Duodenal mucosa (tissue), 2 donors: ENCODE measurements around the gene LIPE.

Experiments
- H3K27ac ChIP-seq: one replicate; pipeline ENCODE4 v1.7.0; 2013; ENCODE audit warnings: low read depth, low read length
- H3K27me3 ChIP-seq, 2 donors: one replicate each; pipeline ENCODE4 v1.7.0; 2013; ENCODE audit warnings: low read length in 2 of 2, control low read depth in 1 of 2; ENCODE audit not compliant: insufficient read depth in 2 of 2, control insufficient read depth in 1 of 2
- H3K36me3 ChIP-seq, 2 donors: one replicate each; pipeline ENCODE4 v1.7.0; 2013; ENCODE audit warnings: low read length in 2 of 2, control low read depth in 1 of 2; ENCODE audit not compliant: insufficient read depth in 2 of 2, control insufficient read depth in 1 of 2
- H3K4me1 ChIP-seq, 2 donors: one replicate each; pipeline ENCODE4 v1.7.0; 2013; ENCODE audit warnings: low read length in 2 of 2, control low read depth in 1 of 2; ENCODE audit not compliant: insufficient read depth in 2 of 2, control insufficient read depth in 1 of 2
- H3K4me3 ChIP-seq, 2 donors: one replicate each; pipeline ENCODE4 v1.7.0; 2013; ENCODE audit warnings: low read length in 2 of 2, low read depth in 1 of 2
- H3K9ac ChIP-seq, 2 donors: one replicate each; pipeline ENCODE4 v1.7.0; 2013; ENCODE audit warnings: low read length in 2 of 2, low read depth in 1 of 2
- H3K9me3 ChIP-seq, 2 donors: one replicate each; pipeline ENCODE4 v1.7.0; 2013; ENCODE audit warnings: low read length in 2 of 2, control low read depth in 1 of 2; ENCODE audit not compliant: control insufficient read depth in 1 of 2

Gene LIPE

DNA sequence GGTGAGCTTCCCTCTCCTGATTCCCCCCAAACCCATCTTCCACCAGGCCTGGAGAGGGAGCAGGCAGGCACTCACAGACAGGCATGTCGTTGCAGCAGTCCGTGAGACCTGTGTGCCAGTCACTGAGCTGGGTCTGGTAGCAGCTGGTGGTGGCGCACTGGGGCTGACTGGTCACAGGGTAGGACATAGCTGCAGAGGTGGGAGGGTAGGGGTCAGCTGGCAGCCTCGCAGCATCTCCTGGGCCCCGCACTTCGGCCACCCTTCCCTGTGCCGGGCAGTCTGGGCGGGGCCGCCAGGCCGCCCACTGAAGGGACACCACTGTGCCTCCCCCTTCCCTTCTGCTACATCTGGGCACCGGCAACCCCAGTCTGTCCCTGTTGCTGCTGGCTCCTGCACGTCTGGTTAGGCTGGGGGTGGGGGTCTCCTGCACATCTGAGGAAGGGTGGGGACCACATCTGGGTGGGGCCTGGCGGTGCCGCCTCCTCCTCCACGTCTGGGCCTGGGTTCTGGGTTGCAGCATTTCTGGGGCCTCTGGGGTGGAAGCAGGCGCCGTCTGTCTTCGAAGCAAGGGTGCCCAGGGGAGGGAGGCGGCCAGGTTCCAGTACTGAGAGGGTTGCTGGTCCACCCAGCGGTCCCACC, 38.2 kb downstream of the LIPE start:
- no peaks in the 10 kb centered on the region for H3K36me3 ChIP-seq
- peaks cover 5 to 7% of the 10 kb centered on the region in 2 donors for H3K4me1 ChIP-seq
- no peaks in the 10 kb centered on the region for H3K9me3 ChIP-seq
- H3K27me3 ChIP-seq: peaks cover 9 to 11% of the 10 kb centered on the region in 2 donors
- H3K4me3 ChIP-seq: no peak overlapping the region
- no peak overlapping the region for H3K27ac ChIP-seq
- no peak overlapping the region for H3K9ac ChIP-seq

DNA sequence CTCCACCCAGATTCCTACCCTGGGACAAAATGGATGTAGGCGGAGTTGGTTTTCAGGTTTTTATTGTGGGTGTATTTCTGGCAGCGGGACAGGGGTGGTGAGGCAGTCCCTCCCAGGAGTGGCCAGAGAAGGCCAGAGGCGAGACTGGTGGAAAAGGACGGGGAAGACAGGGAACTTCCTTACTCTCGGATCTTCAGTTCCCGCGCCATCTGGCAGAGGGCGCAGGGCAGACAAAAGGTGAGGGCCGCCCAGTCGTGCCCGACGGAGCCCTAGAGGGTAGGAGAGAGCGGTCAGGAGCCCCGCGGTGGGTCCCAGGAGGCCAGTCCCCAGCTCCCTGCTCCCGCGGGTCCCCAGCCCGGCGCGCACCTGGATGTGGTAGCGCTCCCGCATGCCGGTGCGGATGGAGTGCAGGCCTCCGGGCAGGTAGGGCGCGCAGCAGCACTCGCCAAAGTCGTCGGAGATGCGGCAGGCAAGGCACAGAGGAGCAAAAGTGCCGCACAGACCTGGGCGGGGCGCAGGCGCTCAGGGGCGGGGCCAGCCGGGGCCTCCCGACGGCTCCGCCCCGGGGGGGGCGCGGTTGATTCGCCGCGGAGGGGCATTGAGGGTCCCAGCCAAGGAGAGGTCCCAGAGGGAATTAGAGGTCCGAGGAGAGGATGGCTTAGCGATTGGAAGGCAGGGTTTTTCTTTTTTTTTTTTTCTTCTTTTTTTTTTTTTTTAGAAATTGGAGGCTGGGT, 40.0 kb downstream of the LIPE start:
- no peaks in the 10 kb centered on the region for H3K36me3 ChIP-seq
- no peak overlapping the region for H3K9ac ChIP-seq
- peaks cover 9 to 11% of the 10 kb centered on the region in 2 donors for H3K27me3 ChIP-seq
- H3K4me1 ChIP-seq: peaks cover 5 to 7% of the 10 kb centered on the region in 2 donors
- no peaks in the 10 kb centered on the region for H3K9me3 ChIP-seq
- no peak overlapping the region for H3K27ac ChIP-seq
- peak overlapping the region; percentile 62 for H3K4me3 ChIP-seq

DNA sequence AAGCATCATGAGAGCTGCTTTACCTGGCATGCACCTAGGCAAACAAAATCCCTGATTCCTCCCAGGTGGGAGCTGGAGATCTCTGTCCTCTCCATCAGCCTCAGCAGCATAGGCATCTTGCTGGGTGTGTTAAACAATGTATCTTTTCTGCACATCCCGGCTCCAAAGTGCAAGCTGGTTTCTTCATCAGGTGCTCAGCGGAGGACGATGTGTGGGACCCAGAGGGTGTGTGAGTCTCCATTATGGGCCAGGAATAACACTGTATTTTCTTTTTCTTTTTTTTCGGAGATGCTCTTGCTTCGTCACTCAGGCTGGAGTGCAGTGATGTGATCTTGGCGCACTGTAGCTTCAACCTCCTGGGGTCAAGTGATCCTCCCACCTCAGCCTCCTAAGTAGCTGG, 47.0 kb downstream of the LIPE start:
- Histone ChIP-seq H3K27ac (no peak overlapping the region), H3K9ac (no peak overlapping the region), H3K4me3 (no peak overlapping the region), H3K36me3 (peaks cover 0 to 3% of the 10 kb centered on the region in 2 donors), H3K27me3 (no peaks in the 10 kb centered on the region), H3K9me3 (no peaks in the 10 kb centered on the region), H3K4me1 (peaks cover 0 to 7% of the 10 kb centered on the region in 2 donors)

DNA sequence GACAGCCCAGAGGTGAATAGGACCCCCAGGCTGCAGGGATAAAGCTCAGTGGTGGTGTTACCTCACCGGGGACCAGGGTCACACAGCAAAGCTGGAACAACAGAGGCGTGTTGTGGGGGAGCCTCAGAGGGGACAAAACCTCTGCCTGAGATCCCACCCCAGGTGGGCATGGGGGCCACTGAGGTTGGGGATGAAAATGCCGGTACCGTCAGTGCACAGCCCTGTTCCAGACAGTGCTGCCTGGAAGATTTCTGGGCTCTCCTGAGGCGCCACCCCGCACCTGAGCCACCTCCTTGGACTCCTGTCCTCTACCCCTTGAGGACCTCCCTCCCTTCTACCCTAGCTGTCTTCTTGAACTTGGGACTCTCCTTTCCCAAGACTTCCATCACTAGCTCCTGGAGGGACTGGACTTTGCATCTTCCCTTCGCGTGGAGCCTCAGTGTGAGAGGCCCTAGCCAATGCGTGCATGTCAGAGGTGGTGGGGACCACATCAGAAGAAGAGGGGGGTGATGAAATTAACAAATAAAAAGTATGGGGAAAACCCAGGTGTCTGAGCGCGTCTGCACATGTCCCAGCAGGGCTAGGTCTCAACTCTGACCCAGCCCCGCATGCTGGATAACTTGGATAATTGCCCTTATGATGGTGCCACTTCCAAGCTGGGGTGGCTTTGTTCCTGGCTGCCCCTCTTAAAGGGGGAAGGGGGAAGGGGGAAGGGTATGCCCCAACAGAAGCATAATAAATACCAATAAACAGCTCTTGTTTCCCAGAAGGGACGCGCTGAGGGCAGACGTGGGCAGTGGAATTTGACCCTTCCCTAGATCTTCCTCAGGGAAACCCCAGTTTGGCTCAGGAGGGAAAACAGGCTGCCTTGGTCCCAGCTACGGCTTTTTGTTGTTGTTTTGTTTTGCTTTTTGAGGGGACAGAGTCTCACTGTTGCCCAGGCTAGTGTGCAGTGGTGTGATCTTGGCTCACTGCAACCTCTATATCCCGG, 48.7 kb downstream of the LIPE start:
- Histone ChIP-seq H3K4me3 (no peak overlapping the region), H3K9me3 (no peaks in the 10 kb centered on the region), H3K36me3 (peaks cover 0 to 7% of the 10 kb centered on the region in 2 donors), H3K9ac (no peak overlapping the region), H3K4me1 (peaks cover 0 to 7% of the 10 kb centered on the region in 2 donors), H3K27ac (no peak overlapping the region), H3K27me3 (no peaks in the 10 kb centered on the region)

DNA sequence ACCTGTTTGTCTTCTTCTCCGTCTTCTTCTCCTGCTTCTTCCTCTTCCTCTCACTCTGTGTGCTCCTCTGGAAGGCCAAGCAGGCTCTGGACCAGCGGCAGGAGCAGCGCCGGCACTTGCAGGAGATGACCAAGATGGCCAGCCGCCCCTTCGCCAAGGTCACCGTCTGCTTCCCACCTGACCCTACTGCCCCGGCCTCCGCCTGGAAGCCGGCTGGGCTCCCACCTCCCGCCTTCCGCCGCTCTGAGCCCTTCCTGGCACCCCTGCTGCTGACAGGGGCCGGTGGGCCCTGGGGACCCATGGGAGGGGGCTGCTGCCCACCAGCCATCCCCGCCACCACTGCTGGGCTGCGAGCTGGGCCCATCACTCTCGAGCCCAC, 51.0 kb downstream of the LIPE start:
- Histone ChIP-seq H3K27me3 (no peaks in the 10 kb centered on the region), H3K36me3 (peaks cover 0 to 7% of the 10 kb centered on the region in 2 donors), H3K4me3 (no peak overlapping the region), H3K9me3 (no peaks in the 10 kb centered on the region), H3K4me1 (peaks cover 2 to 7% of the 10 kb centered on the region in 2 donors), H3K9ac (no peak overlapping the region), H3K27ac (no peak overlapping the region)

DNA sequence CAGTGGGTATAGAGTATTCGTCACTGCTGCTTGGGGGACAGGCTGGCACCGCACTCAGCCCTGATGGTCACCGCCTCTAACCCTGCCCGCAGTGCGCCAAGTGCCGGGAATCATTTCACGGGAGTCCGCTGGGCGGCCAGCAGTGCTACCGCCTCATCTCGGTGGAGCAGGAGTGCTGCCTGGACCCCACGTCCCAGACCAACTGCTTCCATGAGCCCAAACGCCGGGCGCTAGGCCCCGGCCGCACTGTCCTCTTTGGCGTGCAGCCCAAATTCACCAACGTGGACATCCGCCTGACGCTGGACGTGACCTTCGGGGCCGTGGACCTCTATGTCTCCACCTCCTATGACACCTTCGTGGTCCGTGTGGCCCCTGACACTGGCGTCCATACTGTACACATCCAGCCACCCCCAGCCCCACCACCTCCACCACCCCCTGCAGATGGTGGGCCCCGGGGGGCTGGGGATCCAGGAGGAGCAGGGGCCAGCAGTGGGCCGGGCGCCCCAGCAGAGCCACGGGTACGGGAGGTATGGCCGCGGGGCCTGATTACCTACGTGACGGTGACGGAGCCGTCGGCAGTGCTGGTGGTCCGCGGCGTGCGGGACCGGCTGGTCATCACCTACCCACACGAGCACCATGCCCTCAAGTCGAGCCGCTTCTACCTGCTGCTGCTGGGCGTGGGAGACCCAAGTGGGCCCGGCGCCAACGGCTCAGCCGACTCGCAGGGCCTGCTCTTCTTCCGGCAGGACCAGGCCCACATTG, 51.6 kb downstream of the LIPE start:
- Histone ChIP-seq H3K9ac (no peak overlapping the region), H3K27me3 (no peaks in the 10 kb centered on the region), H3K4me3 (no peak overlapping the region), H3K27ac (no peak overlapping the region), H3K36me3 (peaks cover 0 to 7% of the 10 kb centered on the region in 2 donors), H3K9me3 (no peaks in the 10 kb centered on the region), H3K4me1 (peaks cover 3 to 7% of the 10 kb centered on the region in 2 donors)

DNA sequence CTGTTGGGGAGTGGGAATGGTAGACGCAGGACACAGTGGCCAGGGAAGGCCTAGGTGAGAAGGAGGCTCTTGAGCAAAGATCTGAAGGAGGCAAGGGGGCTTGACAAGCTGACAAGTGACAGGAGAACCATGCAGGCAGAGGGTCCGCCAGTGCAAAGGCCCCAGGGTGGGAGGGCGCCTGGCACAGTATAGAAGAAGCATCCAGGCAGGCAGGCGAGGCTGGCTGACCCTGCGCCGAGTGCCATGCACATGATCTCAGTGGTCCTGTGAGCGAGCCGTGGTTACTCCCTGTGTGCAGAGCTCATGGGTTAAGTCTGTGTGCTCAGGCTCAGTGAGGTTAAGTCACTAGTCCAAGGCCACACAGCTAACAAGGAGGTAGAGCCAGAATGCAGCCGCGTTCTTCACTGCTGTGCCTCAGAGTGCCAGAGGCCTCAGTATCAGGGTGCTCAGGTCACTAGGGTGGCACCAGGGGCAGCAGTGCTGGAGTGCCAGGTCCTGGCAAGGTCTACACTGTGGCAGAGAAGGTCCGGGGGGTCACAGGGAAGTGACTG, 52.3 kb downstream of the LIPE start:
- Histone ChIP-seq H3K4me3 (no peak overlapping the region), H3K9ac (no peak overlapping the region), H3K4me1 (peaks cover 3 to 7% of the 10 kb centered on the region in 2 donors), H3K36me3 (peaks cover 0 to 7% of the 10 kb centered on the region in 2 donors), H3K27ac (no peak overlapping the region), H3K27me3 (no peaks in the 10 kb centered on the region), H3K9me3 (no peaks in the 10 kb centered on the region)

DNA sequence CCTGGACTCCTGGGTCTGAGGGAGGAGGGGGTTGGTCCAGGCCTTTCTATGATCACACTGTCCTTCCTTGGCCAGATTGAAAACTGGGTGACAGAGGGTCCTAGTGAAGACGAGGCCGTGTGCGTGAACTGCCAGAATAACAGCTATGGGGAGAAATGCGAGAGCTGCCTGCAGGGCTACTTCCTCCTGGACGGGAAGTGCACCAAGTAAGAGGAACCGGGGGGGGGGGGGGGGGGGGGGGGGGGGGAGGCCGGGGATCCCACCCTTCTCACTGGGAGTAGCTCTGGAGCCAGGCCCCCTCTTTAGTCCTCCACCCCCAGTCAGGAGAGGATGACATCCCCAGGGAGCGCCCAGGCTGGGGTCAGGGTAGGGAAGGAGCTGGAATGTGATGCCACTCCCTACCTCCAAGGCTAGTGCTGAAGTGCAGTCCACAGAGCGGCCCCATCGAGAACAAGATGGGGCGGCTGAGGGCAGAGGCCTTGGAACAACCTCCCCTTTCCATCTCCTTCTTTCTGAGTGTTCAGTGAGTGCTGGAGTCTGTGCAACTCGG, 56.5 kb downstream of the LIPE start:
- Histone ChIP-seq H3K4me1 (peaks cover 0 to 3% of the 10 kb centered on the region in 2 donors), H3K27ac (no peak overlapping the region), H3K9ac (no peak overlapping the region), H3K4me3 (no peak overlapping the region), H3K36me3 (peaks cover 0 to 9% of the 10 kb centered on the region in 2 donors), H3K27me3 (no peaks in the 10 kb centered on the region), H3K9me3 (no peaks in the 10 kb centered on the region)

DNA sequence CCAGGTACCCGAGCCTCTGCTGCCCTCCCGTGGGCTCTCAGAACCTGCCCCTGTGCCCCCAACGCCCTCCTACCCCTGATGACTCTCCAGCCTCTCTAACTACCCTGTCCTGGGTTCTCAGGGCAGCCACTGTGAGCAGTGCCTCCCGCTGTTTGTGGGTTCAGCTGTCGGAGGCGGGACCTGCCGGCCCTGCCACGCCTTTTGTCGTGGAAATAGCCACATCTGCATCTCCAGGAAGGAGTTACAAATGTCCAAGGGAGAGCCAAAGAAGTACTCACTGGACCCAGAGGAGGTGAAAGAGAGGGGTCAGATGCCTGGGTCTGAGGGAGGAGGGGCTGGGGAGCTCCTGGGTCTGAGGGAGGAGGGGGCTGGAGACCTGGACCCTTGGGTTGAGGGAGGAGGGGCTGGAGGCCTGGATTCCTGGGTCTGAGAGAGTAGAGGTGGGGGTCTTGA, 57.1 kb downstream of the LIPE start:
- Histone ChIP-seq H3K36me3 (peaks cover 0 to 5% of the 10 kb centered on the region in 2 donors), H3K9ac (no peak overlapping the region), H3K4me1 (peaks cover 0 to 3% of the 10 kb centered on the region in 2 donors), H3K27me3 (no peaks in the 10 kb centered on the region), H3K27ac (no peak overlapping the region), H3K4me3 (no peak overlapping the region), H3K9me3 (no peaks in the 10 kb centered on the region)
